IMR-90 (cell line): ENCODE measurements around the gene GABRP. TPM values are rescaled to one million over a fixed set of nuclear protein-coding genes. Genes with fewer than 3 reads are reported as not detected.

Experiments used
- ATAC-seq: fragments of 200-7000 bp; cut with Tn5 transposase; 2 replicates; pipeline ENCODE4 v1.9.1; 2020; ENCODE audit warnings: low read depth, mild to moderate bottlenecking, moderate library complexity
- BruUV-seq: library from RNA; stranded (reverse); fragments of 400-500 nt; replicated peaks from 2 replicates; lab custom pipeline; 2021; lab: Mats Ljungman, UMichigan
- CTCF ChIA-PET: fragments of 300-600 bp; formaldehyde crosslinking; extraction: SDS; loops from one replicate; lab custom pipeline; 2021; ENCODE audit warnings: antibody characterized with exemption; lab: Yijun Ruan, JAX
- POLR2A ChIA-PET: fragments of 300-600 bp; sonication (Branson Sonifier 250); formaldehyde crosslinking; loops from one replicate; lab custom pipeline; 2022; ENCODE audit warnings: antibody characterized with exemption; ENCODE audit not compliant: unreplicated experiment; lab: Charles Lee
- DNase-seq: peaks from one replicate; pipeline ENCODE4 v3.0.0; 2013
- H2AFZ ChIP-seq: replicated peaks from 2 replicates; pipeline ENCODE3; 2013; ENCODE audit warnings: low read length, mild to moderate bottlenecking; ENCODE audit not compliant: poor library complexity
- H2AK5ac ChIP-seq: 2 replicates; pipeline ENCODE4 v1.6.1; 2013; ENCODE audit warnings: low read depth, low read length, inconsistent platforms
- H2AK9ac ChIP-seq: replicated peaks from 2 replicates; pipeline ENCODE3; 2013; ENCODE audit warnings: mild to moderate bottlenecking, low read depth, low read length, moderate library complexity; ENCODE audit not compliant: poor library complexity
- H2BK120ac ChIP-seq: 2 replicates; pipeline ENCODE4 v1.6.1; 2013; ENCODE audit warnings: low read depth, low read length, inconsistent platforms
- H2BK15ac ChIP-seq: 3 replicates; pipeline ENCODE4 v1.6.1; 2013; ENCODE audit warnings: low read depth, low read length, inconsistent platforms
- H2BK20ac ChIP-seq: 2 replicates; pipeline ENCODE4 v1.6.1; 2013; ENCODE audit warnings: low read depth, mild to moderate bottlenecking, inconsistent platforms, low read length, moderate library complexity
- H2BK5ac ChIP-seq: 2 replicates; pipeline ENCODE4 v1.6.1; 2013; ENCODE audit warnings: mild to moderate bottlenecking, low read depth, low read length, inconsistent platforms; ENCODE audit not compliant: poor library complexity, severe bottlenecking
- H3K14ac ChIP-seq: replicated peaks from 2 replicates; pipeline ENCODE4 v1.6.1; 2013; ENCODE audit warnings: low read depth, low read length, inconsistent platforms
- H3K18ac ChIP-seq: 2 replicates; pipeline ENCODE4 v1.6.1; 2013; ENCODE audit warnings: low read depth, low read length, control low read depth
- H3K23ac ChIP-seq: 2 replicates; pipeline ENCODE4 v1.6.1; 2013; ENCODE audit warnings: low read depth, low read length, inconsistent platforms
- H3K27ac ChIP-seq: 2 replicates; pipeline ENCODE4 v1.5.1; 2013; ENCODE audit warnings: mild to moderate bottlenecking, control low read depth, low read length; ENCODE audit not compliant: insufficient read depth
- H3K27me3 ChIP-seq: 2 replicates; pipeline ENCODE4 v1.6.1; 2013; ENCODE audit warnings: low read length; ENCODE audit not compliant: control insufficient read depth, insufficient read depth
- H3K36me3 ChIP-seq: 2 replicates; pipeline ENCODE4 v1.6.1; 2013; ENCODE audit warnings: low read length, mixed read lengths; ENCODE audit not compliant: control insufficient read depth, insufficient read depth
- H3K4ac ChIP-seq: 2 replicates; pipeline ENCODE4 v1.6.1; 2013; ENCODE audit warnings: low read depth, low read length, inconsistent platforms
- H3K4me1 ChIP-seq: 2 replicates; pipeline ENCODE4 v1.6.1; 2013; ENCODE audit warnings: low read length, mixed read lengths; ENCODE audit not compliant: control insufficient read depth, insufficient read depth
- H3K4me2 ChIP-seq: 2 replicates; pipeline ENCODE4 v1.6.1; 2013; ENCODE audit warnings: low read depth, mild to moderate bottlenecking, control low read depth, low read length, moderate library complexity
- H3K4me3 ChIP-seq: 2 replicates; pipeline ENCODE4 v1.5.1; 2013; ENCODE audit warnings: low read depth, mild to moderate bottlenecking, control low read depth, low read length, moderate library complexity; ENCODE audit not compliant: insufficient read depth
- H3K56ac ChIP-seq: 2 replicates; pipeline ENCODE4 v1.6.1; 2013; ENCODE audit warnings: low read length, inconsistent platforms; ENCODE audit not compliant: insufficient read depth; ENCODE audit errors: extremely low read depth
- H3K79me1 ChIP-seq, 2 experiments: 2 replicates each; pipeline ENCODE4 v1.6.1; 2013; ENCODE audit warnings: low read length in 2 of 2, inconsistent platforms in 1 of 2, low read depth in 1 of 2
- H3K9ac ChIP-seq: 2 replicates; pipeline ENCODE4 v1.6.1; 2013; ENCODE audit warnings: low read depth, low read length, control low read depth
- H3K9me1 ChIP-seq: 2 replicates; pipeline ENCODE4 v1.6.1; 2013; ENCODE audit warnings: low read length, inconsistent platforms; ENCODE audit not compliant: insufficient read depth
- H3K9me3 ChIP-seq: 2 replicates; pipeline ENCODE4 v1.6.1; 2013; ENCODE audit warnings: low read length; ENCODE audit not compliant: control insufficient read depth, insufficient read depth
- H4K20me1 ChIP-seq: 2 replicates; pipeline ENCODE4 v1.6.1; 2013; ENCODE audit warnings: low read length, inconsistent platforms; ENCODE audit not compliant: insufficient read depth
- H4K5ac ChIP-seq: 2 replicates; pipeline ENCODE4 v1.6.1; 2013; ENCODE audit warnings: mild to moderate bottlenecking, low read depth, low read length, control low read depth
- H4K8ac ChIP-seq, 2 experiments: 2 replicates each; pipeline ENCODE4 v1.6.1; 2013; ENCODE audit warnings: low read depth in 2 of 2, low read length in 2 of 2, control low read depth in 1 of 2, inconsistent platforms in 1 of 2
- H4K91ac ChIP-seq: 2 replicates; pipeline ENCODE4 v1.6.1; 2013; ENCODE audit warnings: low read depth, low read length, inconsistent platforms; ENCODE audit not compliant: insufficient read depth
- BHLHE40 ChIP-seq: fragments of 150-350 bp; IDR thresholded peaks from 2 replicates; pipeline ENCODE4 v1.6.1; 2016; ENCODE audit warnings: mild to moderate bottlenecking, low read depth, low read length
- CEBPB ChIP-seq: IDR thresholded peaks from 2 replicates; pipeline ENCODE4 v1.6.1; 2012; ENCODE audit warnings: low read depth, low read length, improper control_type of control experiment
- CHD1 ChIP-seq: IDR thresholded peaks from 2 replicates; pipeline ENCODE4 v1.6.1; 2012; ENCODE audit warnings: low read depth, low read length, improper control_type of control experiment
- FOS ChIP-seq: fragments of 150-350 bp; IDR thresholded peaks from 2 replicates; pipeline ENCODE4 v1.6.1; 2016; ENCODE audit warnings: low read depth, low read length
- MAFK ChIP-seq: IDR thresholded peaks from 2 replicates; pipeline ENCODE4 v1.6.1; 2012; ENCODE audit warnings: low read depth, low read length, improper control_type of control experiment
- MAZ ChIP-seq: IDR thresholded peaks from 2 replicates; pipeline ENCODE4 v1.6.1; 2012; ENCODE audit warnings: low read depth, mild to moderate bottlenecking, low read length, improper control_type of control experiment, moderate library complexity, borderline replicate concordance
- MXI1 ChIP-seq: IDR thresholded peaks from 2 replicates; pipeline ENCODE4 v1.6.1; 2012; ENCODE audit warnings: low read depth, mild to moderate bottlenecking, low read length, moderate library complexity, borderline replicate concordance
- NFE2L2 ChIP-seq: fragments of 150-350 bp; IDR thresholded peaks from 2 replicates; pipeline ENCODE4 v1.6.1; 2016; ENCODE audit warnings: low read depth, mild to moderate bottlenecking, low read length
- RAD21 ChIP-seq: IDR thresholded peaks from 2 replicates; pipeline ENCODE4 v1.6.1; 2012; ENCODE audit warnings: low read length, improper control_type of control experiment
- RCOR1 ChIP-seq: IDR thresholded peaks from 2 replicates; pipeline ENCODE4 v1.6.1; 2012; ENCODE audit warnings: mild to moderate bottlenecking, low read length, improper control_type of control experiment; ENCODE audit not compliant: insufficient replicate concordance
- RFX5 ChIP-seq: IDR thresholded peaks from 2 replicates; pipeline ENCODE4 v1.8.0; 2012; ENCODE audit warnings: low read depth, mild to moderate bottlenecking, low read length, moderate library complexity
- SMC3 ChIP-seq: fragments of 150-350 bp; IDR thresholded peaks from 2 replicates; pipeline ENCODE4 v1.6.1; 2016; ENCODE audit warnings: low read depth, mild to moderate bottlenecking, antibody characterized with exemption, low read length, moderate library complexity
- WGBS, 2 experiments: methylation state at CpG; one replicate each; pipeline versions ENCODE4 v1.1.5 to v1.1.7; 2013; ENCODE audit warnings: missing lambda C conversion rate in 2 of 2; ENCODE audit not compliant: insufficient read length in 1 of 2; ENCODE audit errors: extremely low coverage in 2 of 2; 5-methylcytosine and 5-hydroxymethylcytosine counted together
- dilution Hi-C: fragments of 300-500 bp; cut with HindIII; formaldehyde crosslinking; loops from one replicate; pipeline ENCODE4 v1.14.3; 2018; ENCODE audit warnings: low sequenced_read_pairs; ENCODE audit not compliant: unreplicated experiment
- in situ Hi-C: fragments of 300-500 bp; cut with MboI; formaldehyde crosslinking; loops from 3 replicates; pipeline ENCODE4 v1.14.3; 2019; ENCODE audit warnings: low sequenced_read_pairs, inconsistent platforms, mixed read lengths
- intact Hi-C: fragments of 100-400 bp; cut with micrococcal nuclease; formaldehyde crosslinking; loops from 2 replicates; pipeline ENCODE4 v1.10.0; 2022
- polyA plus RNA-seq, 3 experiments: library from polyadenylated mRNA; depleted of rRNA; stranded (reverse); fragments of >200 nt; gene quantifications; 2 replicates each; pipeline ENCODE4 v1.2.3, GENCODE V29; 2012; ENCODE audit warnings: low replicate concordance in 1 of 3
- total RNA-seq: library from RNA; depleted of rRNA; stranded (reverse); fragments of >200 nt; gene quantifications from 2 replicates; pipeline ENCODE4 v1.2.3, GENCODE V29; 2012

The GABRP gene
- total and polyA plus RNA-seq, 2 of the 4 experiments (the other 2 are of a cell fraction), result not detected

DNA sequence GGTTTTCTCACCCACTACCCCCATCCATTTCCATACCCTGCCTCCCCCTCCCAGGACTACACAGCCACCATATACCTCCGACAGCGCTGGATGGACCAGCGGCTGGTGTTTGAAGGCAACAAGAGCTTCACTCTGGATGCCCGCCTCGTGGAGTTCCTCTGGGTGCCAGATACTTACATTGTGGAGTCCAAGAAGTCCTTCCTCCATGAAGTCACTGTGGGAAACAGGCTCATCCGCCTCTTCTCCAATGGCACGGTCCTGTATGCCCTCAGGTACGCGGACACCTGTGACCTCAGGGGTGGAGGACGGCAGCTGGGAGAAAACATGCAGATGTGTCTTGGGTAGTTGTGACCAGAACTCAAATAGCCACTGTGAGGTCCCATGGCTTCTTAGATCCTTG lies 11.6 kb downstream of the GABRP start:
- no peak overlapping the region for H3K56ac ChIP-seq
- no peaks in the 10 kb centered on the region; the same call in 1 of the 2 replicates for H4K20me1 ChIP-seq
- H3K27me3 ChIP-seq, result peaks cover 6% of the 10 kb centered on the region
- H2AFZ ChIP-seq, result no peak overlapping the region
- no peak overlapping the region for H3K23ac ChIP-seq
- H3K79me1 ChIP-seq, result no peaks in the 10 kb centered on the region
- H3K4me1 ChIP-seq, result no peaks in the 10 kb centered on the region
- H3K9ac ChIP-seq, result no peak overlapping the region
- H3K9me3 ChIP-seq, result no peaks in the 10 kb centered on the region
- TF ChIP-seq BHLHE40 (no peak), MAZ (no peak), CHD1 (no peak), NFE2L2 (no peak), MAFK (no peak), RAD21 (no peak), RFX5 (no peak), CEBPB (no peak), RCOR1 (no peak), SMC3 (no peak), FOS (no peak), MXI1 (no peak)
- intact Hi-C loops, result loop anchor here (10.0 kb wide), 1 partner anchor 360 kb away; no protein-coding TSS in a partner anchor
- no peak overlapping the region for H2BK5ac ChIP-seq
- BruUV-seq, result no TSS peak
- no peak overlapping the region for H3K4me3 ChIP-seq
- WGBS, 2 experiments, result 92% methylated on average over 4 of the region's 10 CpGs; no CpG with 5 or more reads in 1 of the 2 experiments
- H4K8ac ChIP-seq, result no peak overlapping the region
- POLR2A ChIA-PET, result no interaction called here
- DNase-seq, result no peak
- no peaks in the 10 kb centered on the region for H3K9me1 ChIP-seq
- no peak overlapping the region for H3K4ac ChIP-seq
- no peak overlapping the region for H3K4me2 ChIP-seq
- H2BK15ac ChIP-seq, result no peak overlapping the region
- ATAC-seq, result no peak
- no peaks in the 10 kb centered on the region for H3K36me3 ChIP-seq
- H3K18ac ChIP-seq, result no peak overlapping the region
- H2BK120ac ChIP-seq, result no peak overlapping the region
- H4K91ac ChIP-seq, result no peak overlapping the region
- H2AK5ac ChIP-seq, result no peak overlapping the region
- CTCF ChIA-PET, result interaction anchor here (0.8 to 1.5 kb wide), 2 partner anchors 9 to 102 kb away, joined by 3 read pairs; no protein-coding TSS in a partner anchor
- H3K27ac ChIP-seq, result no peak overlapping the region
- H4K5ac ChIP-seq, result no peak overlapping the region
- in situ Hi-C loops, result no loop called here
- H2BK20ac ChIP-seq, result no peak overlapping the region
- no peak overlapping the region for H2AK9ac ChIP-seq
- dilution Hi-C loops, result no loop called here
- H3K14ac ChIP-seq, result no peak overlapping the region
